IPS-18a (cell line): ENCODE results near the gene MSH2.

Source experiments
- H3K27ac ChIP-seq: one replicate; pipeline ENCODE4 v1.5.1; 2013; ENCODE audit warnings: low read length
- H3K27me3 ChIP-seq: one replicate; pipeline ENCODE4 v1.6.1; 2013; ENCODE audit warnings: mild to moderate bottlenecking, low read length; ENCODE audit not compliant: control insufficient read depth, insufficient read depth
- H3K36me3 ChIP-seq: one replicate; pipeline ENCODE4 v1.6.1; 2013; ENCODE audit warnings: low read depth, low read length; ENCODE audit not compliant: control insufficient read depth
- H3K4me1 ChIP-seq: one replicate; pipeline ENCODE4 v1.6.1; 2013; ENCODE audit warnings: low read depth, low read length; ENCODE audit not compliant: control insufficient read depth
- H3K4me3 ChIP-seq: one replicate; pipeline ENCODE4 v1.5.1; 2013; ENCODE audit warnings: low read length
- H3K9ac ChIP-seq: one replicate; pipeline ENCODE4 v1.6.1; 2013; ENCODE audit warnings: mild to moderate bottlenecking, low read length, moderate library complexity
- H3K9me3 ChIP-seq: one replicate; pipeline ENCODE4 v1.6.1; 2013; ENCODE audit warnings: low read depth, low read length; ENCODE audit not compliant: control insufficient read depth

Gene MSH2

GRCh38 chr2:47510745-47511144 lies 107.8 kb downstream of the MSH2 start:
- H3K27me3 ChIP-seq: no peaks in the 10 kb centered on the region
- no peaks in the 10 kb centered on the region for H3K36me3 ChIP-seq
- no peak overlapping the region for H3K9ac ChIP-seq
- H3K27ac ChIP-seq: no peak overlapping the region
- no peak overlapping the region for H3K4me3 ChIP-seq
- no peaks in the 10 kb centered on the region for H3K9me3 ChIP-seq
- H3K4me1 ChIP-seq: no peaks in the 10 kb centered on the region

GRCh38 chr2:47512581-47513083 lies 109.7 kb downstream of the MSH2 start:
- no peaks in the 10 kb centered on the region for H3K27me3 ChIP-seq
- no peak overlapping the region for H3K27ac ChIP-seq
- no peaks in the 10 kb centered on the region for H3K9me3 ChIP-seq
- H3K4me3 ChIP-seq: no peak overlapping the region
- no peak overlapping the region for H3K9ac ChIP-seq
- peaks cover 13% of the 10 kb centered on the region for H3K4me1 ChIP-seq
- H3K36me3 ChIP-seq: no peaks in the 10 kb centered on the region

- Histone ChIP-seq H3K9me3 (no peaks in the 10 kb centered on the region), H3K9ac (no peak overlapping the region), H3K36me3 (no peaks in the 10 kb centered on the region), H3K27ac (no peak overlapping the region), H3K4me1 (peaks cover 13% of the 10 kb centered on the region), H3K4me3 (no peak overlapping the region), H3K27me3 (no peaks in the 10 kb centered on the region)
These were observed 111.1 kb downstream of the MSH2 start for GRCh38 chr2:47513981-47514520.

DNA sequence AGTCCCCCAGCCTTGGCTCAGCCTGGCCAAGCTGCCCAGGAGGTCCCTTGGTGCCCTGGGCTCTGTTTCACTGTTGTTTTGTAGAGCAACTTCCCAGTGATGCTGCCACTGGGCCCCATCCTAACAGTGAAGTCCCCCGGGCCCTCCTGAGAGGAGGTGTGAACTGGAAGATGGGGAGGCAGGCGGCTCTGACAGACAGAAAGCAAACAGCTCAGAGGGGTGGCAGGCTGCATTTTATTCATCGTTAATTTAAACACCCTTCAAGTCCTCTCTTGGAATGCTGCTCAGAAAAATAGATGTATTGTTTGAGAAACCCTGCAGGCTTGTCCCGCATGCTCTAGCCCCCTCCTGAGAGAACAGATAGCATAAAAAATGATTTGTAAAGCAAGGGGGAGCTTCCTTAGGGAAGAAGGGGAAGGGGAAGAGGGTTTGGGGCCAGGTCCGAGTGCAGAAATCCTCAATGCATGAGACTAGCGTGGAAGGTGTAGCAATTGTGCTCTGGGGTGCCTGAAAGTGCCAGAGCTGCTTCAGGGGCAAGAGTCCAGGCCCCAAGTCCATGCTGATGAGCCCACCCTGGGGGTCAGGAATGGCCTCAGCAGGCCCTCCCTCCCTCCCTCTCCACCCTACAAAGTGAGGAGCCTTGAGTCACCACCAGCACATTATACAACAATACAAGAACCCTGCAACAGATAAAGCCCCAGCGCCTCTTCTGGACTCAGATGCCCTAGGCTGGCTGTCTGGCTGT lies 113.6 kb downstream of the MSH2 start:
- H3K36me3 ChIP-seq: no peaks in the 10 kb centered on the region
- H3K9ac ChIP-seq: no peak overlapping the region
- H3K4me3 ChIP-seq: no peak overlapping the region
- no peaks in the 10 kb centered on the region for H3K9me3 ChIP-seq
- no peaks in the 10 kb centered on the region for H3K27me3 ChIP-seq
- peaks cover 18% of the 10 kb centered on the region for H3K4me1 ChIP-seq
- H3K27ac ChIP-seq: no peak overlapping the region

GRCh38 chr2:47518497-47519146 lies 115.7 kb downstream of the MSH2 start:
- Histone ChIP-seq H3K9ac (no peak overlapping the region), H3K27me3 (no peaks in the 10 kb centered on the region), H3K27ac (no peak overlapping the region), H3K9me3 (no peaks in the 10 kb centered on the region), H3K36me3 (no peaks in the 10 kb centered on the region), H3K4me3 (no peak overlapping the region), H3K4me1 (peaks cover 18% of the 10 kb centered on the region)

- no peak overlapping the region for H3K4me3 ChIP-seq
- H3K4me1 ChIP-seq: peaks cover 18% of the 10 kb centered on the region
- no peaks in the 10 kb centered on the region for H3K9me3 ChIP-seq
- H3K36me3 ChIP-seq: no peaks in the 10 kb centered on the region
- no peak overlapping the region for H3K27ac ChIP-seq
- H3K9ac ChIP-seq: no peak overlapping the region
- no peaks in the 10 kb centered on the region for H3K27me3 ChIP-seq
These were observed 116.2 kb downstream of the MSH2 start for GRCh38 chr2:47519147-47519537.

DNA sequence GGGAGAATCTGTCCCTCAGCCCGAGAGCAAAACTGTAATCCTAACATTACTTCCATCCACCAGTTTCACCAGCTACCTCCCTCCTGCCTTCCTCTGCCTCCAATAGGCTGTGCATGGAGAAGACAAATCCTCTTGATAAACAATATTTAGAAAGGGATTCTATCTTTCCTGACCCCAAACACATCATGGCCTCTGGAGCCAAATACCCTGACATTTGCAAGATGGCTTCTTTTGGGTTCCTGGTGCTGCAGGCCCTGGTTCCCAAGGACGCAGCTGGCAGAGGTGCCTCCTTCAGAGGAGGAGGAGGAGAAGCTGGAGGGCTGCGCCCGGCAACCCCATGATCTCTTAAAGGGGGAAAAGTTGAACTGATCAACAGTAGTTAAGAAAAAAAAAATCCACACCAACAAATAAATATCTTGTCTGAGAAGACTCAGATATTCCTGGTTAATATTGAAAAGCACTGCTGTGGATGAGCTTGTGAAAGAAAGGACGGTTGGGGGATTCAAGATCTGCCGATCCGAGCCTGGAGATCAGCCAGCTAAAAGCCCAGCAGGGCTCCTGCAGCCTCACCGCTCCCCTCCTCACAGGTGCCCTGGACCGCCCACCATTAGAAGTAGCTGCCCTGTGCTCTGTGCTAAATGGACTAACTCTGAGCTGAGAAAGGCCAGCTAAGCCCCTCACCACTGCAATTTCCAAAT lies 116.8 kb downstream of the MSH2 start:
- H3K36me3 ChIP-seq: no peaks in the 10 kb centered on the region
- no peak overlapping the region for H3K9ac ChIP-seq
- no peak overlapping the region for H3K4me3 ChIP-seq
- H3K4me1 ChIP-seq: peaks cover 18% of the 10 kb centered on the region
- H3K9me3 ChIP-seq: no peaks in the 10 kb centered on the region
- H3K27me3 ChIP-seq: no peaks in the 10 kb centered on the region
- no peak overlapping the region for H3K27ac ChIP-seq

DNA sequence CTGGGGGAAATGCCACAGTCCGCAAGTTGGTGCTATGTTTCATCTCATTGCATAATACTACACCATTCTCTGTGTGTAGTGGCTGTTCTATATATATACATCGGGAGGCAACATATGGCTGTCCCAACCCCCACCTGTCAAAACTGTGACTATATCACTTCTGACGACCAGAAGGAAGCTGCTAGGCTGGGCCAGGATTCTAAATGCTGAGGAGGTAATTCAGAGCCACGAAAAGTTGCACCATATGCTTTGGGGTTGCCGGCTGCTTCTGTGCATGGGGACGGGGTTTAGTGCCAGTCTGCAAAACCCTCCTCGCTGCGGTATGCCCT lies 117.3 kb downstream of the MSH2 start:
- H3K27ac ChIP-seq: no peak overlapping the region
- H3K4me3 ChIP-seq: no peak overlapping the region

DNA sequence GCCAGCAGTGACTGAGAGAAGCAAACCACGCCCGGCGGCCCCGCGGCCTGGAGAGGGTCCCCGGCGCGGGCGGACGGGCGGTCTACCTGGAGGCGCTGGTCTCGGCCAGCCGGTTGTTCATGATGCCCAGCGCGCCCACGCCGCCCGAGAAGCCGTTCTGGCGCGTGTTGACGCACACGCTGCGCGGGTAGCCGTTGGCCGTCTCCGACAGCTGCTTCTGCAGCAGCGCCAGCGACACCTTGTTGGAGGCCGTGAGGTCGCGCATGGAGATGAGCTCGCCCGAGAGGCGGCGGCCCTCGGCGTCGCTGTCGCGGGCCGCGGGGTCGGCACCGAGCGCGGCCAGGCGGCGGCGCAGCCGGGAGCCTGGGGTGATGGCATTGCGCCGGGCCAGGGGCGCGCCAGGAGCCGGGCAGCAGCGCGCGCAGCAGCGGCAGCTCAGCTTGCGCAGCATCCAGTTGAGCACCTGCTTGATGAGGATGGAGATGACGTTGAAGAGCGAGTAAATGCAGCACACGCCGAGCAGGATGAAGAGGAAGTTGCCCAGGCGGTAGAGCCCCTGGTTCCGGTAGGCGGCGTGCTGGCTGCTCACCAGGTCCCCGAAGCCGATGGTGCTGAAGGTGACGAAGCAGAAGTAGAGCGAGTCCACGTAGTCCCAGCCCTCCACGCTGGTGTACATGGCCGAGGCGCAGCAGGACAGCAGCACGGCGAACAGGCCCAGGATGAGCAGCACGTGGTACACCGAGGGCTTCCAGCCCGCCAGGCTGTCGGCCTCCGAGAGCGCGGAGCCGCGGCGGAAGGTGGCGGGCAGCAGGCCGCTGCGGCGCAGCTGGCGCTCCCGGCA lies 118.1 kb downstream of the MSH2 start:
- Histone ChIP-seq H3K9me3 (no peaks in the 10 kb centered on the region), H3K27ac (no peak overlapping the region), H3K4me3 (no peak overlapping the region), H3K36me3 (no peaks in the 10 kb centered on the region), H3K4me1 (peaks cover 15% of the 10 kb centered on the region), H3K9ac (no peak overlapping the region), H3K27me3 (no peaks in the 10 kb centered on the region)

More for the DNA sequence above, 117.3 kb downstream of the MSH2 start:
- H3K4me1 ChIP-seq: peaks cover 18% of the 10 kb centered on the region
- no peaks in the 10 kb centered on the region for H3K9me3 ChIP-seq
- no peaks in the 10 kb centered on the region for H3K36me3 ChIP-seq
- H3K9ac ChIP-seq: no peak overlapping the region
- no peaks in the 10 kb centered on the region for H3K27me3 ChIP-seq

DNA sequence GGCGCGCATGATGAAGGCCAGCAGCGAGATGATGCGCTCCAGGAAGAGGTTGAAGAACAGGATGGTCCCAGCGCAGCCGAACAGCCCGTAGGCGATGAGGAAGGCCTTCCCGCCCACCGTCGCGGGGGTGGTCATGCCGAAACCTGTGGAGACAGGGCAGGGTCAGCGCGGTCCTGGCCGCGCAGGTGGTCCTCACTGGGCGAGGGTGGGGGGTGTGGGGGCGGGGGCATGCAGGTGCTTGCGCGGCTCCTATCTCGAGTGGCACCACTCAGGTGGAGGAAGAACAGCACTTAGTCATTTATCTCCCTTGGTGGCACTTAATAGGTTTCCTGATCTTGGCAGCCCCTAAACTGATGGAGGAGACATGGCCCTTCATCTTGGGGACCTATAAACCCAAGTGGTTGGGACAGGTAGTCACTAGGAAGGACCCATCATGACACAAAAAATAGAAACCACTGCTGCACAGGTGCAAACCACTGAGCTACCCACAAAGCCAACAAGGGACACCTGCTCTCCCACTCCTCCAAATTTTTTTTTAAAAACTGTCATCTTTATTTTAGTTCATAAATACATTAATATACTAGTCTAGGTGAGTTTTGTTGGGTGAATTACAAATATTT lies 118.8 kb downstream of the MSH2 start:
- Histone ChIP-seq H3K27ac (no peak overlapping the region), H3K9ac (no peak overlapping the region), H3K4me1 (peaks cover 9% of the 10 kb centered on the region), H3K9me3 (no peaks in the 10 kb centered on the region), H3K36me3 (no peaks in the 10 kb centered on the region), H3K27me3 (no peaks in the 10 kb centered on the region), H3K4me3 (no peak overlapping the region)
